ENCODE measurements around the gene DGKB. TPM values are rescaled to one million over a fixed set of nuclear protein-coding genes. Genes with fewer than 3 reads are reported as not detected.

DGKB gene
- total and polyA plus RNA-seq, 2 of the 8 experiments (the other 6 are each of a cell fraction or from before 2014, with no cell fraction given): 1.9 to 2.6 TPM

DNA sequence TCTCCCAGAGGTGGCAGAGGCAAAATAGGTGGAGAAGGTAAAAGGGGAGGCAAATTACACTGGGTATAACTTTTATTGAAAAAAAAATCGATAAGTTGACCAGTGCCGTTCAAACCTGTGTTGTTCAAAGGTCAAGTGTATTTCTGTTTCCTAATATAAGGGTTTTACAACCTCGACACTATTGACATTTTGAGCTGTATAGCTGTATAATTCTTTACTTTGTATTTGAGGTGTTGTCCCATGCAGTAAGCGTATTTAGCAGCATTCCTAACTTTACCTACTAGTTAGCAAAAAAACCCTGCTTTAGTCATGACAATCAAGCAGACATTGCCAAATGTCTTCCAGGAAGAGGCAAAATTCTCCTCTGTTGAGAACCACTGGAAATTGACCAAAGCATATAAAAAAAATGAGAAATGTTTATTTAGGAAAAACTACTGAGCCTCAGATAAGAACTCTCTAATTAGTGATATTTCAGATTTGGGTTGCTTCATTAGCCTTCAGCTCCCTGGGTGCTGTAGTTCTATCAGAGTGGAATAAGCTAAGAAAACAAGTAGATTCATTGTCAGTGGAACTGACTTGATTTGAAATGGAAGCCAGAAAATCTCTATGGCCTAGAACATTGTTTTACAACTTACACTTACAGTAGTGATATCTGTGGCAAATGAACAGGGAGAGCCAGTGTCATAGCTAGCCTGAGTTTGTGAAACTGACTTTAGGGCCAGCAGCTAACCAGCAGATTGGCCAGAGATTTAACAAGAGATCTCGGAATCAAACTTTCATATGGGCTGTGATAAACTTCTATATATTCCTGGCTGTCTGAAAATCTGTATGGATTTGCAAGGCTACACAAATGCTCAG, 331.6 kb downstream of the DGKB start (continued):
- TF ChIP-seq CHD7 (IDR thresholded peaks at IDR 0.05; ENCODE audit: insufficient replicate concordance, low read length): no peak
- TF ChIP-seq SP2 (IDR thresholded peaks at IDR 0.05; ENCODE audit: low read length): no peak
- no peak for TF ChIP-seq KDM5A (IDR thresholded peaks at IDR 0.05; ENCODE audit: low read length)
- no peak for TF ChIP-seq CTBP2 (IDR thresholded peaks at IDR 0.05; ENCODE audit: borderline replicate concordance, insufficient read depth, insufficient read length, low read length)
- no peak for TF ChIP-seq TBP (IDR thresholded peaks at IDR 0.05; ENCODE audit: low read depth, low read length)
- TF ChIP-seq RFX5 (IDR thresholded peaks at IDR 0.05; ENCODE audit: borderline replicate concordance, low read depth, low read length): no peak
- TF ChIP-seq KDM1A (IDR thresholded peaks at IDR 0.05; ENCODE audit: borderline replicate concordance, low read length): no peak
- TF ChIP-seq CBX8 (IDR thresholded peaks at IDR 0.05; ENCODE audit: borderline replicate concordance, low read depth, low read length): no peak
- TF ChIP-seq CHD1 (IDR thresholded peaks at IDR 0.05; ENCODE audit: low read depth, low read length): no peak

Data from H1 (cell line).